Kasumi-1 (cell line): ENCODE measurements around the gene CACNA2D4.

Source experiments
- DNase-seq, 2 experiments: peaks; one replicate each; lab custom pipeline; 2025; lab: John Stamatoyannopoulos, UW

The CACNA2D4 gene

DNA sequence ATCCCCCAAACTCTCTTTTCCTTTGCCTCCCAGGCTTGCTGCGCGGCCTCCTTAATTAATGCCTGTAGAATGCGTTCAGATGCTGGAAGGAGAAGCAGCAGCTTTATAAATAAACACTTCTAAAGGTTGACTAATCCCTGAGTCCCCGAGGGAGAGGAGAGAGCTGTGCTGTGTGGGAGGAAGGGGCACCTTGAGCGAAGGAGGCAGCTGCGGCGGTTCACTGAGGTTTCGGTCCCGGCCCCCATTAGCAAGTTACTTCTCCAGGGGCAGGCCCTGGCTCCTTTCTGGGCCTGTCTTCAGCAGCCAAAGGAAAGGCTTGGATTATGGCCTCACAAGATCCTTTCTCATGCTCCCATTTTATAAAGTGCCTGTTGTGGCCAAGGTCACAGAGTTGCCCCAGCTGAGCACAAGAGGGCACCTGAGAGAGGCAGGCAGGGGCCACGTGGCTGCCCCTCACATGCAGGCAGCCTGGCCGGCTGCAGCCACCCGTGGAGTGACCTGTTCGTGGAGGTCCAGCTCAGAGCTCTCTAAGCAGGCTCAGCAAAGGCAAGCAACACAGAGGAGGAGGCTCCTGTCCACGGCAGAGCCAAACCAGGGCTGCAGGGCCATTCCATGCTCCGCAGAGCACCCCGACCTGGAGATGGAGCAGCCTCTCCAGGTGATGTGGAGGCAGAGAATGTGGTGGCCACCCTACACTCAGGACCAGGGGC is 15.0 kb upstream of the CACNA2D4 start:
- no peak for DNase-seq

DNA sequence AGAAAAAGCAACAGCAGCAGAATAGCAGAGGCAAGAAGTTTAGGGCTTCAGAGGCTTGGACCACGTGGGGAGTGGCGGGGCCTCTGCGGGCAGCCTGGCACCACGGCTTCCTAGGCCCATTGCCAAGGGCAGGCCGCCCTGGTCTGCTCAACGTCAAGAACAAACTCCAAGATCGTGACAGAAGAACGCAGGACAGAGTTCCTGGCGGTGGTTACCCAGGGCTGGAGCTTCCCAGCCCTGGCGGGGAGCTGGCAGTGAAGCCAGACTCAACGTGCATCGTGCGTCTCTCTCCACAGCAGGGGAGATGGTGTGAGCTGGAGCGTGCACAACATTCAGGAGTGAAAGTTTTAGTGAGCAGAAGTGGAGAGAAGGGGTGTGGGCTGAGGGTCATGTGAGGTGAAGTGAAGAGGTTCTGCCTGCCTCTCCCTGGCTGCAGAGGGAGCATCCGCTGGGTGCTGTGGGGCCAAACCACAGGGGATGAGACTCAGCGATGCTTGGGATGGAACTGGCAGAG is 13.9 kb upstream of the CACNA2D4 start:
- DNase-seq: peak in 1 of 2 experiments; percentile 14

DNA sequence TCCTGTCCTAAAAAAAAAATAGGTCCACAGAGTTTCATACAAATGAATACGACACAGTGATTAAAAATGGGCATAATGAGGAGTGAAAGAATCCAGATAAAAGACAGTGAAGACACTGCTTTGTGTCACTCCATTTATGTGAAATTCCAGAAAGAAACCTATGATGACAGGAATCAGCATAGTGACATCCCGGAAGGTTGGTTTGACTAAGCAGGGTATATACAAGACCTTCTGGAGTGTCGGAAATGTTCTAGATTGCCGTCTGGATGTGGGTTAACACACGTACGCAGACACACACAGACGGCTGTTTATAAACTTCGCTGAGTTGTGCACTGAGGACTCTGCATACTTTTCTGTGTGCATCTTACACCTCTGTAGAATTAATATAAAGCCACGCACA is 13.2 kb upstream of the CACNA2D4 start:
- no peak for DNase-seq

DNA sequence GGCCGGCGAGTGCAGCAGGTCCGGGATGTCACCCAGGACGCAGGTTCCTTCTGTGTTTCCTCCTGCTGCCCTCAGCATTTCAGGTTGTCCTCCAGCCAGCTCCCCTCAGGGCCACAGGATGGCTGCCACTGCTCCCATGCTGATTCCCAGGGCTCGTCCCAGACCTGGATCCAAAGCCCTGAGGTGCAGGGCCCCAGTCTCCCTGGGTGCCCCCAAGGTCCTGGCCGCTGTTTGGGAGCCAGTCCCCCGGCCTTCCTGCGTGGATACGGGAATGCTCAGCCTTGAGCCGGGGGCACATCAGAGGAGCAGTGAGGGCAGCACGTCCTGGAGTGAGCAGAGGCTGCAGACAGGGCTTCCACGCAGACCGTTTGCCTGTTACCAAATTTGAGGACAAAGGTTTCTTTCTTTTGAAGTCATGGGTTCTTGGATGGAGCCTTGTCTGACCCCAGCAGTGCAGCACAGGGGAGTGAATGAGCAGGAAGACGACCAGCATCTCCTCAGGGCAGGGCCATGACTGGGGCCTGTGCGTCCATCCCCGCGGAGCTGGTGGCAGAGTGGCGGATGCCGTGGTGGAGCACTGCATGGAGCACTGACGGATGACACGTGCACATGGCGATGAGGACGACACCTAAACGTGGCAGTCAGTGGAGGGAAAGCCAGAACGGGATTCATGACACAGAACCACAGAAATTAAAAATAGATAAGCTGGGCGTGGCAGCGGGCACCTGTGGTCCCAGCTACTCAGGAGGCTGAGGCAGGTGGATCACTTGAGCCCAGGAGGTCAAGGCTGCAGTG is 12.5 kb upstream of the CACNA2D4 start:
- no peak for DNase-seq

DNA sequence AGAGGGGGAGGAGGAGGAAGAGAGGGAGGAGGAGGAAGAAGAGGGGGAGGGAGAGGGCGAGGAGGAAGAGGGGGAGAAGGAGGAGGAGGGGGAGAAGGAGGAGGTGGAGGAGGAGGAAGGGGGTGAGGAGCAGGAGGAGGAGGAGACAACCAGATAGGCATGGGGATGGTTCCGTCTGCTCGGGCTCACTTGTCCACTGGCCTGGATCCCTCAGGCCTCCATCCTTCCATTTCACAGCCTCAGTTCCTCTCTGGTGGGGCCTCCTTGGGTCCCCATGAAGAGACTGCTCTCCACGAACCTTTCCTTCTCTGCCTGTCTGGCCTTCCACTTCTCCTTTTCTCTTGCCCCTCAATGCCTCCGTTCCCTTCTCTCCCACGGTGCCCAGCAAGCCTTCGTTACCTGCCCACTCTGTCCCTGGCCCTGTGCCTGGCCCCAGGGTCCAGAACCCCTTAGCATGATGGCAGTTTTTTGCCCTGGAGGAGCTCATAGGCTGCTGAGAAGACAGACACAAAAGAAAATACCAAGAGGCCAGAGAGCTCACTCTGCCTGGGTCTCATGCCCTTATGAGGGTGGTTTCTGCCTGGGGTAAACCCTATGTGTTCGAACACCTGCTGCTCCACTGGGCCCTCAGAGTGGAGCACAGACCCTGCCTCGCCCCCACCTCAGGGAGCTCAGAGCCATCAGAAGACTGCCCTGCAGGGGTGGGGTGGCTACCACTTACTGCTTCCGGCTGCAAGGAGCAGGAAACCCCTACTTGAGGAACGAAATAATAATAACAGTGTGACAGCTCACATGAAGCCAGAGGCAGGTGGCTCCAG is 11.7 kb upstream of the CACNA2D4 start:
- peak in 1 of 2 experiments; percentile 1 for DNase-seq

DNA sequence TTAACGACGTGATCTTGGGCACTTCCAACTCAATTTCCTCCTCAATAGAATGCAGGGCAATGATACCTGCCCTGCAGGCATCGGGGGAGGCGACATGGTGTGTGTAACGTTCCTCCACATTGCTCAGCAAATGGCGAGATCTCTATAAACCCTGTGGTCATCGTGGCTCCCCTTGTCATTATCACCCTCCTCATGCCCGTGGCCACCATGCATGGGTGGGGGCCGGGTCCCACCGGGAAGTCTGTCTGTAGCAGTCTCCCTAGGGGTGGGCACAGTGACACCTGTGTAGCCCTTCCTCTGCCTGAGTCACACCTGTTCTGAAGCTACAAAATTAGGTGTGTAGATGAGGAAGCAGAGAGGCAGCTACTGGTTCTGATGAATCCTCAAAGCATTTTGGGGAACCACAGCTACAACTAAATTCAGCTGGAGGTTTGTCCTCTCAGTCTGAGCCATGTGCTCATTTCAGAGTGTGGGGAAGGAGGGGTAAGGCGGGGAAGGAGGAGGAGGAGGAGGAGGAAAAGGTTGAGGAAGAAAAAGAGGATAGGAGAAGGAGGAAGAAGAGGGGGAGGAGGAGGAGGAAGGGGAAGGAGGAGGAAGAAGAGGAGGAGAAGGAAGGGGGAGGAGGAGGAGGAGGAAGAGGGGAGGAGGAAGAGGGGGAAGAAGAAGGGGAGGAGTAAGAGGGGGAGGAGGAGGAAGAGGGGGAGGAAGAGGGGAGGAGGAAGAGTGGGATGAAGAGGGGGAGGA is 11.0 kb upstream of the CACNA2D4 start:
- no peak for DNase-seq

DNA sequence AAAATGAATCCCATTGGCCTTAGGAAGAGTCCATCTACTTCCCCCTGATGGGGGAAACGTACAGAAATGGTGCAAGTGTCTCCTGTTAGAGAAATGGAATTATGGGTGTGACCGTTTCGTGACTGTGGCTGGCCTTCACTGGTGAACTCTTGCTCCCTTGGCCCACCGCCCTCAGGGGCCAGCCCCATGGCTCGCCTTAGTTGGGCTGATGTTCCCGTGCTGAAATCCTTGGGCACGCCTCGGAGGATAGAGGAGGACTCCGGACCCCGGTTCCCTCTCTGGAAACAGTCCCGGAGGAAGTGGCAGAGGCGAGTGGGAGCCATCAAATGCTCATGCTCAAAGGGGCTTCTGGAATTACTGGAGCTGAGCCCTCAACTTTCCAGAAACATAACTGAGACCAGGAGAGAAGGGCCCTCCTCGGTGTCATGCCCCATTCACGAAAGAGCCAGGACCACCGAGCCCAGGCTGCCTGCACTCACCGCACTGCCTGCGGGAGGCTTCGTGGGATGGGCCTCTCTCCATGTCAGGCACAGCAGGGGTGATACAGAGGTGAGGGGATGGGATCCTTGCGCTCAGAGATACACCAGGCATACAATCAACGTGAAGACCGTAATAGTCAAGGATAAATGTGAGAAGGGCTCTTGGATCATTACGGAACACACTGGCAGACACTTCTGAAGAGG is 10.1 kb upstream of the CACNA2D4 start:
- DNase-seq: no peak

DNA sequence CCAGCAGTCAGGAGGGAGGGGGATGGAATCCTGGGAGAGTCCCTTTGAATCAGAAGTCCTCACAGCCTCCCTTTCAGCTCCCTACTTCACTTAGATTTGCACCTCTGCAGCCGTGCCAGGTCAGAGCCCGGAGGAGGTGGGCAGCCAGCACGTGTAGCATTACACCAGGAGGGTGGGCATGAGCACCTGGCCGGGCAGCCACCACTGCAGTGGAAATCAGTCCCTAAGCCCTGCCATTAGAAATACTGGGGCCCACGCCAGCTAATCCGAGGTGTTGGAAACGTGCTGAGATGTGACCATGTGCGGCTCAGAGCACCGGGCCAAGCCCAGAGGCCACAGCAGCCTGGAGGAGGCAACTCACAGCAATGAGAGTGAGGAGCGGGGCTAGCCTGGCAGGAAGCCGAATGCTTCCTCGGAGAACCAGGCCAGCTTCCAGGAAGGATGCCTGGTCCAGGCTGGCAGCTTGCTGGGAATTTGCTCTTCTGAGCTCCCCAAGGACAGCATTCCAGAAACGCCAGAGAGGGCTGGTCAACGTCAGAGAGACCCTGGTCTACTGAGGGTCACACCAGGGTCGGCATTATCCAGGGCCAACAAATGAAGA is 9.4 kb upstream of the CACNA2D4 start:
- no peak for DNase-seq

DNA sequence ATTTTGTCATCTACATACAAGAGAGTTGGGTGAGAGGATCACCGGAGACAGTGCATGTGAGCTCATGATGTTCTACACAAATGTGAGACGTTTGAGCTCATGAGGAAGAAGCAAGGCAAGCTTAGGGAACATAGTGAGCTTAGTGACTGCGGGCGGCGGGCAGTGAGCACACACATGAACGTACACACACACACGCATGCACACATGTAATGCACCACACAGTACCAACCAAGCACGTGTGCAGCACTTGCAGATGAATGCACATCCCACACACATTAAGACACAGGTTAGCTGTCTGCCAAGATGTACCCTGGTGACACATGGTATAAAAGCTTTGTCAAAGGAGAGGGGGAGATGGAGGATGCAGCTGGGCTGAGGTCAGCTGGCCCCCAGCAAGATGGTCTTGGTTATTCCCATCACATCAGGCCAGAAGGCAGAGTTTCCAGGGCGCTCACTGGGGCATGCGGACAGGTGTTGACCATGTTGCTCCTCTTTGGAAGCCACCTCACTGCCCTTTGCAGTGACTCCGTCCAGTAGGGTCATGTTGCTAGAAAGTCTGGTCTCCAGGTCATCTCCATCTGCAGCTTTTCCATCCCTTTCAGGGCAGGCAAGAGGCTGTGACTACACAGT is 8.7 kb upstream of the CACNA2D4 start:
- no peak for DNase-seq

DNA sequence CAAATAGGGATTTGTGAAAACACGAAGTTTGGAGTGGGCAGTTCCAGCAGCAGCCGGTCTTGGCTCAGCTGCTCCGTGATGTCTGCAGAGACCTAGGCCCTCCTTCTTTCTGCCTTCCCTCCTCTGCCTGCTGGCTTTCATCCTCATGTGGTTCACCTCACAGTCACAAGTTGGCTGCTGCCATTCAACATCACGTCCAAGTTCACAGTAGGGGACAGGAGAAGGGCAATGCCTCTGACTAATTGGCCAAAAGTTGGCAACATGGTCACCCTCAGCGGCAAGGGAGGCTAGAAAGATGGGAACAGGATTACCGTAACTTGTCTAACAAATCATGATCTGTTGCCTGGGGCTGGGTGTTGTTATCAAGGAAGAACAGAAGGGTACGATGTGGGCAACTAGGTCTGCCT is 7.8 kb upstream of the CACNA2D4 start:
- DNase-seq: no peak

DNA sequence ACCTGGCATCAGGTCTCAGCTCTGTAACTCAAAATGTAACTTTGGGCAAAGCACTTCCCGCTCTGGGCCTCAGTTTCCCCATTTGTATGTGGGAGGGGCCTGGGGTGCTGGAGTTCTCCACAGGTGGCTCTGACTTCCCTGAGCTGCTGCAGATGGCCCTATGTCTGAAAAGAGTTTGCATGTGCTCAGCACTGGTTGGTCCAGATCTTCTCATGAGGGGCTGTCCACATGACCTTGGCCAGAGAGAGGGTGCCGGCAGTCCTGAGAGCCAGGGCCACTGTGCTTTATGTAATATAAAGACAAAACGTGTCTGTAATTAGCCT is 7.2 kb upstream of the CACNA2D4 start:
- no peak for DNase-seq

DNA sequence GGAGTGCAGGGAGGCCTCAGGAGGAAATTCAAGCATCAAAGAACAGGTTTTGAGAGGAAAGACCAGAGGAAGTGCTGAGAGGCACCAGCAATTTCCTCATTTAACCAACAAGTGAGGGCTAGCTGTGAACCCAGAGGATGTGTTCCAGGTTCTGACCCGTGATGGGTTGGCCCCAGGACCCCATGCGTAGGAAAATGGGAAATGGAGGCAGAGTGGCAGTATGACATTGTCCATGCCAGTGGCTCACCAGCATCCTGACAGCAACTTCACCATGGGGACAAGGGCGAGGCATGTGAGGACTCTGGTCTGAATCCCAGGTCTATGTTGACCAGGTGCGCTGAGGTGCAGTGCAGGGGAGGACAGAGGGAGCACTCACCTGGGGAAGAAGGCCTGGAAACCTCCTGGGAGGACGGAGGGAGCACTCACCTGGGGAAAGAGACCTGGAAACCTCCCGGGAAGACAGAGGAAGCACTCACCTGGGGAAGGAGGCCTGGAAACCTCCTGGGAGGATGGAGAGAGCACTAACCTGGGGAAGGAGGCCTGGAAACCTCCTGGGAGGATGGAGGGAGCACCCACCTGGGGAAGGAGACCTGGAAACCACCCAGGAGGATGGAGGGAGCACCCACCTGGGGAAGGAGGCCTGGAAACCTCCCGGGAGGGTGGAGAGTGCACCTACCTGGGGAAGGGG is 6.7 kb upstream of the CACNA2D4 start:
- peak; percentile 1 to 21 for DNase-seq

DNA sequence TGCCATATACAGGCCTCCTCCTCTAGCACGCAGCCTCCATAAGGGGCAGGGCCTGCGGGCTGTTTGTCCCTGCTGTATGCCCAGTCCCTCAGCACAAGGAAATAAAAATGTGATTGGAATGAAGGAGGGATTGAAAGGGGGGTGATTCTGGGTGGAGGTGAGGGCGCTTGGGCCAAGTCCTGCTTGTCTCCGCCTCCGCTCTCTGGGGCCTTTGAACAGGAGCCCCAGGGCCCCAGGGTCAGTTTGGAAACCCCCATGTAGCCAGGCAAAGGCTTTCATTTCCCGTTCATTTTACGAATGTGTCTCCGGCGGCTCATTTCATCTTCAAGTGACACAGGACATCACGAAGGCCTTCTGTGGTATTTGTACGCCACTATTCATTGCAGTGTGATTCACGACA is 4.5 kb upstream of the CACNA2D4 start:
- no peak for DNase-seq

DNA sequence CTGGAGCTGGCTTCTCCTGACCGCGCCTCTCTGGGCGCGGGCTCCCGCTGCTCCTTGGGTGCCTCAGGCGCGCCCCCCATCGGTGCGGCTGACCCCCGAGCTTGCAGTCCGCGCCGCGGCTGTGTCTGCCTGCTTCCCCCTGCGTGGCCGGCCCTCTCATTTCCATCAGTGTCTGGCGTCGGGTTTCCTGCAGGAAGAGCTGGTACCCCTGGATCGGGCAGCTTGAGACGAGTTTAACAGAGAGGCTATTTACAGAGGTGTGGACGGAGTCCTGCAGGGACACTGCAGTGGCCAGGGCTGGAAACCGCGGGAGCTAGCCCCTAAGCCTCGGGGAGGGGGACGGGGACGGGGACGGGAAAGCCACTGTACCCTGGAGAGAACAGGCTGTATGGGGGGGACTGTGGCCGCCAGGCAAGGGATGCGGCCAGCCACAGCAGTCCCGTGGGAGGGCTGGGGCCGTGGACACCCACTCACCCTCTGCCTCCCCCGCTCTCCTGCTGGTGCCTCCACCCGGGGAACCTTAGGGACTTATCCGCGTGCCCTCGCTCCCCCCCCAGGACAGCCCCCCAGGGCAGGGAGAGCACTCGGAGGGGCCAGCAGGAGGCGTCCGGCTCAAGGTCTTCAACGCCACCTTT is 3.7 kb upstream of the CACNA2D4 start:
- DNase-seq: no peak

DNA sequence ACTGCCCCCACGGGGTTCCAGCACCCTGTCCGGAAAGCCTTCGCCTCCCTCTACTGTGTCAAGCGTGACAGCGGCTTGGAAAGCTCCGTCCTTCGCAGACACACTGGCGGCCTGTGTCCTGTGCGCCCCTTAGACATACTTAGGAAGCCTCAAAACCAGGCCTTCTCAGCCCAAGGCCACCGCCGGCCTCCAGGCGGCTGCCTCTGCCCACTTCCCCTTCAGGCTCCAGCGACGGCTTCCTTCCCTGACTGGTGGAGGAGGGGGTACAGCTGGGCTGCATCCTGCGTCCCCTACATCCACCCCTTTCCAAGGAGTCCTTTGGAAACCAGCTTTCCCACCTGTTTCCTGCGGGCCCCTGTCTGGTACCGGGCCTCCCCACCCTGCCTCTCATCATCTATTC is 2.5 kb upstream of the CACNA2D4 start:
- DNase-seq: peak; percentile 57 to 61

DNA sequence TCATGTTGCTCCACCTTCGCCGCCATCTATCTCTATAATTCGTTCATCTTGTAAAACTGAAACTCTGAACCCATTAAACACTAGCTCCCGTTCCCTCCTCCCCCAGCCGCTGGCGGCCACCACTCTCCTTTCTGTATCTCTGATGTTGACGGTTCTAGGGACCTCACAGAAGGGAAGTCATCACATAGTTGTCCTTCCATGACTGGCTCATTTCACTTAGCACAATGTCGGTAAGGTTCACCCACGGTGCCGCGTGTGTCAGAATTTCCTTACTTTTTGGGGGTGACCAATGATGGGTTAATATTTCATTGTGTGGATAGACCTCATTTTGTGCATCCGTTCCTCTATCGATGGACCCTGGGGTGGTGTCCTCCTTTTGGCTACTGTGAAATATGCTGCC is 2.0 kb upstream of the CACNA2D4 start:
- DNase-seq: no peak

DNA sequence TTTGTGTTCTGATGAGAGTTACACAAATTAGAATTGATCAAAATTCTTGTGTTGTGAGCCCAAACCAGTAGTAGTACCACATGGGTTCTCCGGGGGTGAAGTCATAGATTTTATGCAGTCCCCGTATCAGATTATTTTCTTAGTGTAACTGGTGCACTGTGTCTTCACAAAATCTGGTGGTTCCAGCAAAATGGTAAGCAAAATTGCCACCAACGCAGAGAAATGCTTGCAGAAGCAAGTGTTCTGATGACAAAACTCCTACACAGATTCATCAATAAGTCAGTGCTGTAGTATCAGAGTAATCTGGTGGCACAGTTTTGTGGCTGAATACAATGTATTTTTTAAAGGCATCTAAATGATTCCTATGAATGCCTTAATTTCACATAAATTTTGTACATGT is 1.3 kb upstream of the CACNA2D4 start:
- no peak for DNase-seq

DNA sequence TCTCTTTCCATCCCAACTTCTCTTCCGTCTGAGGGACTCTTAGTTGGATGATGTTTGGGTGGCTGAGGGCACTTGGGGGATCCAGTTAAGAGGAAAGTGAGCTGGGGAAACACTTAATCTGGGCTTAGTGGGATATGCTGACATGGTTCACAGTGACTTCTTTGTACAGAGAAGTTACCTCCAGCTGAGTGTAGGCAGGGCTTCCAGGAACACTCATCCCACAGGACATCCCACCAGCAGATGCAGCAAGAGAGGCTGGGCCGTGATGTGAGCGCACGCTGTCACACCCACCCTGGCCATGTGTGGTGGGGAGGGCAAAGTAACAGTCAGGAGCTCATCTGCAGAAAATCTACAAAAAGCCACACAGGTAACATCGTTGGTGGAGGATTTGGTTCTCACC is 832 bp upstream of the CACNA2D4 start:
- no peak for DNase-seq

DNA sequence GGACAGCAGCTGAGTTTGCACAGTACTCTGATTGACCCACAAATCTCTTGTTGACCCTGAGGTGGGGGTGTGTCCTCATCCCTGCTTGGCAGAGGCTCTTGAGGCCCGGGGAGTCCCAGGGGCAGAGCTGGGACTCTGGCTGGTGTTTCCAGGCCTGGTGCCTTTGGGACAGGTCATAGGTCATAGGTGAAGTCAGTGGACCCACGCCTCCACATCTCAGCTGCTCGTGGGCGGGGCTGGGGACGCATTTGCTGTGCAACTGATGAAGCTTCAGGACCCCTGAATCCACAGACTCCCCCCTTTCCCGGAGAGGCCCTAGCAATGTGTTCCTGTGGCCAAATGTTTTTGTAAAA is 408 bp upstream of the CACNA2D4 start:
- DNase-seq: no peak
